SU-DHL-6 (cell line): ENCODE measurements around the gene REPS2.

ENCODE experiments used
- CTCF ChIP-seq: fragments of 200-600 bp; sonication (generic); IDR thresholded peaks from one replicate; pipeline ENCODE4 v1.5.1; 2017; ENCODE audit warnings: antibody characterized with exemption, mild to moderate bottlenecking, low read length, moderate library complexity; ENCODE audit not compliant: insufficient read depth, poor library complexity, severe bottlenecking
- EZH2phosphoT487 ChIP-seq: fragments of 200-600 bp; sonication (generic), shearing (Covaris generic); conservative IDR thresholded peaks from 2 replicates; pipeline ENCODE4 v1.6.1; 2018; ENCODE audit warnings: mild to moderate bottlenecking, antibody characterized with exemption, low read length, moderate library complexity, mixed read lengths

- TF ChIP-seq CTCF, result no peak
- TF ChIP-seq EZH2phosphoT487, result no peak
Measured at GRCh38 chrX:16970977-16971376, 24.5 kb downstream of the REPS2 start.
